ENCODE measurements around the gene RNF146. TPM values are rescaled to one million over a fixed set of nuclear protein-coding genes. Genes with fewer than 3 reads are reported as not detected.
"Not testable (repeated sequence)": the region's sequence is repeated elsewhere in the genome, so short reads cannot be mapped to it uniquely, and the experiment has no call there.

RNF146 gene
- total and polyA plus RNA-seq, 5 donors from 2014 or later: 7.9 to 17.5 (median 14.0) TPM

DNA sequence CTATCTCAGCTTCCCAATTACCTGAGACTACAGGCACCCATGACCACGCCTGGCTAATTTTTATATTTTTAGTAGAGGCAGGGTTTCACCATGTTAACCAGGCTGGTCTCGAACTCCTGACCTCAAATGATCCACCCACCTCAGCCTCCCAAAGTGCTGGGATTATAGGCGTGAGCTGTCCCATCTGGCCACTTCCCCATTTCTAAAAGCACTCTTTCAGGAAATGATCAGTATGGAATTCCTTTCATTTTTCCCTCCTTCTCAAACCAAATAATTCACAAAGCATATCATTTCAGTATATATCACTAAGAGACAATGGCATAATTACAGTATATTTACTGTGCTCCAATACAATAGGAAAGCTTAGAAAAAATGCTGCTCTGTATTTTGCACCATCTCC, 64.6 kb downstream of the RNF146 start:
- not testable (repeated sequence) for H3K27me3 ChIP-seq (ENCODE audit: control insufficient read depth, insufficient read depth, low read length); H3K4me1 ChIP-seq (ENCODE audit: control insufficient read depth, insufficient read depth, low read length, poor library complexity, severe bottlenecking); DNase-seq; H3K9me3 ChIP-seq (ENCODE audit: control insufficient read depth in 2 of 2, low read length in 2 of 2); ATAC-seq (ENCODE audit: low read depth in 2 of 2); H3K27ac ChIP-seq (ENCODE audit: insufficient read depth, low read length, poor library complexity, severe bottlenecking); H3K27me3 Mint-ChIP-seq; H3K9me3 Mint-ChIP-seq; H3K4me3 ChIP-seq (ENCODE audit: low read depth, low read length); H3K4me3 Mint-ChIP-seq
- Mint-ChIP-seq H3K27ac (peak overlapping the region in 1 of 3 donors; percentile 56), H3K36me3 (peaks cover 24% of the 10 kb centered on the region), H3K4me1 (peaks cover 26 to 35% (median 31%) of the 10 kb centered on the region in 4 donors)
- peaks cover 12% of the 10 kb centered on the region for H3K36me3 ChIP-seq (ENCODE audit: control insufficient read depth, insufficient read depth, low read length)

DNA sequence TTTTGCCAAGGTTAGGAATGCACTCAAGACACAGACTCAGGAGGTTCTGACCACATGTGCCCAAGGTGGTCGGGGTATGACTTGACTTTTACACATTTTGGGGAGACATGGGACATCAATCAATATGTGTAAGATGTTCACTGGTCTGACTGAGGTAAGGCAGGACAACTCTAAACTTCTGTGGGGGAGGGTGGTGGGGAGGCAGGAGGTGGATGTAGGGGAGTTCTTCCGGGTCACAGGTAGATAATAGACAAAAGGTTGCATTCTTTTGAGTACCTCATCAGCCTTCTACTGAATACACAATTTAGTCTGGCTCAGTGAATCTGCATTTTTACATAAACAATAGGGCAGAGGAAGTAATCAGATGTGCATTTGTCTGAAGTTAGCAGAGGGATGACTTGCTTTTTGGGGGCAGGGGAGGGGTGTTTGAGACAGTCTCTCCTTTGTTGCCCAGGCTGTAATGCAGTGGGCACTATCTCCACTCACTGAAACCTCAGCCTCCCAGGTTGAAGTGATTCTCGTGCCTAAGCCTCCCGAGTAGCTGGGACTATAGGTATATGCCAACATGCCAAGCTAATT, 65.8 kb downstream of the RNF146 start:
- Histone ChIP-seq H3K27me3 (ENCODE audit: control insufficient read depth, insufficient read depth, low read length) (no peaks in the 10 kb centered on the region), H3K9me3 (ENCODE audit: control insufficient read depth in 2 of 2, low read length in 2 of 2) (no peaks in the 10 kb centered on the region), H3K36me3 (ENCODE audit: control insufficient read depth, insufficient read depth, low read length) (peaks cover 11% of the 10 kb centered on the region), H3K4me1 (ENCODE audit: control insufficient read depth, insufficient read depth, low read length, poor library complexity, severe bottlenecking) (no peaks in the 10 kb centered on the region), H3K27ac (ENCODE audit: insufficient read depth, low read length, poor library complexity, severe bottlenecking) (no peak overlapping the region), H3K4me3 (ENCODE audit: low read depth, low read length) (no peak overlapping the region)
- Mint-ChIP-seq H3K36me3 (peaks cover 19% of the 10 kb centered on the region), H3K9me3 (no peaks in the 10 kb centered on the region), H3K4me3 (no peak overlapping the region), H3K4me1 (peaks cover 37 to 47% (median 40%) of the 10 kb centered on the region in 4 donors), H3K27ac (peak overlapping the region in 2 of 3 donors; percentile 32 to 77), H3K27me3 (no peaks in the 10 kb centered on the region)
- DNase-seq (no peak), ATAC-seq (ENCODE audit: low read depth in 2 of 2) (no peak)

Other genes starting within 250 kb of the RNF146 start
- not detected for gene RSPO3, start 148.2 kb upstream of the RNF146 start, total RNA-seq
- gene RSPO3, start 148.2 kb upstream of the RNF146 start, polyA plus RNA-seq: not detected
- gene ECHDC1, start 76.7 kb downstream of the RNF146 start, total RNA-seq: 22.8 TPM
- 10 to 100 TPM; 54.6 to 71.7 (median 62.6) TPM for gene ECHDC1, start 76.7 kb downstream of the RNF146 start, polyA plus RNA-seq
- gene KIAA0408, start 192.5 kb downstream of the RNF146 start, total RNA-seq: 5.8 TPM
- under 1 TPM in 3 of 4 donors, not detected in 1; 0.24 to 0.68 (median 0.66) TPM for gene KIAA0408, start 192.5 kb downstream of the RNF146 start, polyA plus RNA-seq

All from CD4-positive, CD25-positive, alpha-beta regulatory T cell (primary cell).